B cell (primary cell): ENCODE data around the gene TCF7L1.

Source experiments
- EZH2 ChIP-seq: IDR thresholded peaks from 2 replicates; pipeline ENCODE4 v1.6.1; 2012; ENCODE audit warnings: borderline replicate concordance, low read depth, mild to moderate bottlenecking, moderate library complexity, low read length; ENCODE audit not compliant: insufficient read depth, poor library complexity, severe bottlenecking
- TF ChIP-seq, protein P1 (sequence below): fragments of 200-600 bp; IDR thresholded peaks from one replicate; pipeline ENCODE4 v1.8.0; 2022; ENCODE audit warnings: antibody characterized with exemption, mild to moderate bottlenecking

DNA sequence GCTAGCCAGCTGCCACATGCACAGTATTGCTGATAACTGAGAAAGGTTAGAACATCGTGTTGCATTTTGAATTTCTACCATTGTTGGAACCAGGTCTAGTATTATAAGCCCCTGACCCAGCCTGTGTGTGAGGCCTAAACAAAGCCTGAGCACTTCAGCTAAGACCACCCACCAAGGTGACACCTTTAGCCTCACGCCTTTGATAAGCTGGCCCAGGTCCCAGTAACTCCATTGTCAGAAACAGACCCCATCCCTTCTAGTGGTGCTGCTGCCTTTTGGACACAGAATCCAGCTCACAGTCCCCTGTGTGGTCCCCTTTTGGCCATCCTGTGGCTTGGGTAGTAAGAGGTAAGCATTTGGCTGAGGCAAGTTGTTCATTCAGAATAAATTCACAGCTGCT is 223.0 kb downstream of the TCF7L1 start:
- TF ChIP-seq, protein P1, sequence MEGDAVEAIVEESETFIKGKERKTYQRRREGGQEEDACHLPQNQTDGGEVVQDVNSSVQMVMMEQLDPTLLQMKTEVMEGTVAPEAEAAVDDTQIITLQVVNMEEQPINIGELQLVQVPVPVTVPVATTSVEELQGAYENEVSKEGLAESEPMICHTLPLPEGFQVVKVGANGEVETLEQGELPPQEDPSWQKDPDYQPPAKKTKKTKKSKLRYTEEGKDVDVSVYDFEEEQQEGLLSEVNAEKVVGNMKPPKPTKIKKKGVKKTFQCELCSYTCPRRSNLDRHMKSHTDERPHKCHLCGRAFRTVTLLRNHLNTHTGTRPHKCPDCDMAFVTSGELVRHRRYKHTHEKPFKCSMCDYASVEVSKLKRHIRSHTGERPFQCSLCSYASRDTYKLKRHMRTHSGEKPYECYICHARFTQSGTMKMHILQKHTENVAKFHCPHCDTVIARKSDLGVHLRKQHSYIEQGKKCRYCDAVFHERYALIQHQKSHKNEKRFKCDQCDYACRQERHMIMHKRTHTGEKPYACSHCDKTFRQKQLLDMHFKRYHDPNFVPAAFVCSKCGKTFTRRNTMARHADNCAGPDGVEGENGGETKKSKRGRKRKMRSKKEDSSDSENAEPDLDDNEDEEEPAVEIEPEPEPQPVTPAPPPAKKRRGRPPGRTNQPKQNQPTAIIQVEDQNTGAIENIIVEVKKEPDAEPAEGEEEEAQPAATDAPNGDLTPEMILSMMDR: no peak
- no peak for TF ChIP-seq EZH2
